DND-41 (cell line): ENCODE data around the gene KCNN3.

Source experiments
- CTCF ChIP-seq: IDR thresholded peaks from 2 replicates; pipeline ENCODE4 v1.5.1; 2012; ENCODE audit warnings: borderline replicate concordance, low read length, moderate library complexity, mild to moderate bottlenecking; ENCODE audit not compliant: poor library complexity, severe bottlenecking; ENCODE audit errors: extremely low read depth
- EZH2 ChIP-seq: IDR thresholded peaks from 3 replicates; pipeline ENCODE4 v1.6.1; 2012; ENCODE audit warnings: borderline replicate concordance, low read depth, mild to moderate bottlenecking, moderate library complexity, low read length, inconsistent platforms; ENCODE audit not compliant: severe bottlenecking

GRCh38 chr1:154806333-154806732 is 63.7 kb downstream of the KCNN3 start:
- TF ChIP-seq CTCF (no peak), EZH2 (no peak)
